HG03342 (cell line): ENCODE results near the gene BCOR.

Source experiments
- ATAC-seq: cut with Tn5 transposase; IDR thresholded peaks from one replicate; pipeline ENCODE4 v1.9.1; 2021; ENCODE audit warnings: mild to moderate bottlenecking, moderate library complexity; ENCODE audit not compliant: unreplicated experiment

The BCOR gene

DNA sequence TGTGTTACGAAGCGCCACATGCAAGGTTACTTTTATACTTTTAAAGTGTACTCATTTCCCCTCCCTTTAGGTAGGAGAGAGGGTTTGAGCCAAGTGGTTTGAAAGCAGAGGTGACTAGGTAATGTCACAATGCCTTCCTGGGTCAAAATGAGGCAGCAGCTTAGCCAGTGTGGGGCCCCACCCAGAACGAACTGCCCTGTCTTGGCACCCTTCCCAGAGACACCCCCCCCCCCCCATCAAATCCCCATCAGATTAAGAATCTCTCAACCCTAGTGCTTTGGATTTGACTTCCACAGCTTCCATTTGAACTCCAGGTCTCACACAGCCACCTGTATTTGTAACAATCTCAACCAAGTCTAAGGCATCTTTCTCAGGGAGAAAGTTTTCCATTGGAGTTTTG is 31.1 kb downstream of the BCOR start:
- ATAC-seq, result no peak

DNA sequence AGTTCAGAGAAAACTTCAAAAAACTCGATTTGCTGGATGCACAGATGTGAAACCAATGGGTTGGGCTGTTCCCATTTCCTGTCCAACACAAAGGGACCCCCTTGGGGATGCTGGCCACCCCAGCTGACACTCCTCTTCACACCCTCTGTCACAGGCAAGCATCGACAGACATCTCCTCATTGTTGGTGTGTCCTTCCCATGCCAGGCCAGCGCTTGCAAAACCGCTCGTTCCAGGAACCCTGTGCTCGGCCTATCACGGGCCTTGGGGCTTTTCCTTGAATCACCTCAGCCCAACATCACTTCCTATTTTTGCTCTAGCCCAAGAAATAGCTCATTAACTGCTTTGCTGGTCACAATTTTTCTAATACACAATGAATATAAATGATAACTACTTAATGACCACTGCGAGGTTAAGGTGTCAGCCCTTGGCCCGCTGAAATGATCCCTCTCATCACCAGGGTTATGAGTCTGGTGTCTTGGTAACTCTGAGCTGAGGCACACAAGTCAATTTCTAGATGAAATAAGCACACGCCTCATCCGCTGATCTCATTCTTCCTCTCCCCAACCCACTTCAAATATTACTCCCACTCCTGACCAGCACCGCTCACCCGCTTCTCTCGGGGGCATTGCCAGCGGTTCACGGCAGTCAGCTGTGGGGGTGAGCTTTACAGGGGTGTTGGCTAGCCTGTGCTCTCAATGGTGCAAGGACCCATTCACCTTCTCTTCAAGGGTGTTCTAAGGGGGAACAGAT is 32.3 kb downstream of the BCOR start:
- ATAC-seq, result no peak

DNA sequence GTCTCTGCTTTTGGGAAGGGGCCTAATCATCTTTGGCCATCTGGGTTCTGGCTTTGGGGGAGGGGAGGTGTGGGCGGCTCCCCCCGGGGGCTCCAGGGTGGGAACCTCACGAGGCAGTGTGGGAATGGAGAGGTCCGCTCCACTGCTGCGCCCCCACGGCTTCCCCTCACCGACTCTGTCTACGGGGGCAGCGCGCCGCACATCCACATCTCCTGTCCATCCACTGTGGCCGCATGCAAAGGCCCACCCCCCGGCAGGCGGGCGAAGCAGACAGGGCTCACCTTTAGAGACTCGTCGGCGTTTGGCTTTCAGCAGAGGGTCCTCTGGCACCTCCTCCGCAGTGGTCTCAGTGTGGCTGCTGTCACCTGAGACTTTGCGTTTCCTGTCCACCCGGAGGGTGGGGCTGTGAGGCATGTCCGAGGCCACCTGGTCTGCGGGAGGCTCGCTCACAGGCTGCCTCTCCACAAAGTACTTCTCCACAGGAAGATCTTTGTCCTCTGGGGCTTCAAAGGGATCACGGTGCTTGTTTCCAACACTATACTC is 33.6 kb downstream of the BCOR start:
- ATAC-seq, result no peak

DNA sequence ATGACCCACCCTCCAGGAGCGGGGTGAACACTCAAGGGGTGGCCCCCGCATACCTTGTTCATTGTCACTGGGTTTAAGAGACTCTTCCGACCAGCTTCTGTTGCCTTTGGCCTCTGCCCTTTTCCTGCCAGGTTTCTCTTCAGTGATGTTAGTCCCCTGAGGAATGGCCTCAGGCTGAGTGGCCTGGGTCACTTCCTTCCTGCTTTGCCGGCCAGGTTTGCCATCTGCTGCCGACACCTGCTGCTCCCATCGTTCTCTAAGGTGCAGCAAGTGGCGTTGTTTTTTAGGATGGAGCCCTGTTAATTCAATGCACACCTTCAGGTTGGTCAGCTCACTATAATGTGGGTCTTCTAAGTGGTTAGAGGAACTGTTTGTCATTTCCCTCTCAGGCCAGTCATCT is 34.2 kb downstream of the BCOR start:
- ATAC-seq, result no peak

DNA sequence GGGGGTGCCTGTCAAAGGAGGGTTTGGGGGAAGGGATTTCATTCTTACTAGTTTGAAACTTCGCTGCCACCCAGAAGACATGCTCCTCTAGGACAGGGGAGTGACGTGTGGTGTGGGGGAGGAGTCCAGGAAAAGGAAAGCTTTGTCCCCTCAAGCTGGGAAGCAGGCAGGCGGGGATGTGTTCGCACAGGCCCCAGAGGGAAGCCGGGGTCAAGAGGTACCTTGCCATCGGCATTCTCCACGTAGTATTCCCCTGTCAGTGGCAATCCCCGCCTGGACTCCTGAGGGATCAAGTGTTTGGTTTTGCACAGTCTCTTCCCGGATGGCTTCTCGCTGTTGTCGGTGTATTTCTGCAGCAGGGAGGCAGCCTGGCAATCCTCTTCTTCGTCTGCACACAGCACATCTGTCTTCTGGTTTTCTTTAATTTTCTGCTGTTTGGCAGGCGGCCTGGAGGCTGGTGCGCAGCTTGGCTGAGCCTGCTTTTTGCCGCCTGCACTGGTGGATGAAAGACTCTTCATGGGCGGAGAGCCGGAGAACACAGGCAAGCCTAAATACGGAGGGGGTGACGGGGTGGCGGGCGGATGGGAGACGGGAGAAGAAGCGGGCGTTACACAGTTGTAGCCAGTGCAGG is 35.1 kb downstream of the BCOR start:
- ATAC-seq, result no peak

DNA sequence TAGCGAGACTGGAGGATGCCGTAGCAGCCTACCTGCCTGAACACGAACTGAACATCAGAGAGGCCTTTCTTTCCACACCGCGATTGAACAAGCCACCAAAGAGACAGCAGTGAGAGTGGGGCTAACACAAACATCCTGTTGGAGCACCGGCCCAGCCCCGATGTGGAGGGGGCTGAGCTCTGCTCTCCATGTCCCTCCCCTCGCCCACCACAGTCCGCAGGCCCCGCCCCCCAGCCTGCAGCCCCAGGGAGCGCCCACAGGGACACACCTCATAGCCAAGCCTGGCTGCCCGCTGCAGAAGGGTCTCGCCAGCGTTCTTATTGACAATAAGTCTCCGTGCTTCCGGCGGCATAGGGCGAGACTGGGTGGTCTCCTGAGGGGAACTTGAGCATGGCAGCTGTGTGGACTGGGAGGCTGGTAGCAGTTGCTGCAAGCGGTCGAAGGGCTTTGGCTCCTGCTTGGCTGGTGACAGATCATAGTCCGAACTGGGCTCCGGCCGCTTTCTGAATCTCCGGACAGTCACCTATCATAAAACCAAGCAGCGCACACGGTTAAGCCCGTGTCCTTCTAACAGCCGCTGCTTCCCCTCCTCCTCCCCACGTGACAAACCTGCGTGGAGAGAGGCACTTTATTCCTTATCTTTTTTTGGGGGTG is 35.8 kb downstream of the BCOR start:
- no peak for ATAC-seq

DNA sequence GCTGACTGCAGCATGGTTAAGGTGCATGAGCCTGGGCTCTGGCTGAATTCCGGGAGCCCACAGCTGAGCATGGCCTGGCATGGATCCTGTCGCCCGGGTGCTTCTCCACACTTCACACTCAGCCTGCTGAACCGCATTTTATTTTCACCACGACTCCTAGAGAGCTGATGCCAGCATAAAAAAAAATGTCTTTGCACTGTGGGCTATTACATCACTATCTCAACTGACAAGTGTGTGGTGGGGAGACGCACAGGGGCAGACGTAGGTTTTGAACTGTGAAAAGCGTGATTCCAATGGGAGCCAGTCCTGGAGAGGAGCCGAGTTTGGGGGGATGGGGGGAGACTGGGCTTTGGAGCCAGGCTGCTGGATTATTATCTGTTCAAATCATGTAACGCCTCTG is 36.8 kb downstream of the BCOR start:
- no peak for ATAC-seq

DNA sequence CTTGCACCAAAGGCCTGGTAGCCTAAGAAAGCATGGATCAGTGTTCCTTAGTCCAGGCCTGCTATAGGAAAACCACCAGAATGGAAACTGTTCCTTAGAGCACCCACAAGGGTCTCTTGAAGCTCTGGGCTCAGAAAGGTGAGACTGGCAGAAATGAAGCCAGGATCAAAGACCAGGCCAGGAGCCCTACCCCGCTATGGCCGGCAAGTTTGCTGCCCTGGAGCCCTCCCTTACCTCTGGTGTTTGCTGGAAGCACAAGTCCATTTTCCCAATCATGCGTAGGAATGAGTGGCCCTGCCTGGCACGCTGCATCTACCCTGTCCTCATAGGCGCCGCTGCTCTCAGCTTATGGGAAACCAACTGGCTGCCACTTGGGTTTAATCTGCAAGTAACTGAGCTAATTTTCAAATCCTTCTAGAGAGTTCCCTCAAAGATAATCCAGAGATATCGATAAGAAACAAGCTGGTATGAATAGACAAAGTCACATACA is 37.4 kb downstream of the BCOR start:
- ATAC-seq, result no peak

DNA sequence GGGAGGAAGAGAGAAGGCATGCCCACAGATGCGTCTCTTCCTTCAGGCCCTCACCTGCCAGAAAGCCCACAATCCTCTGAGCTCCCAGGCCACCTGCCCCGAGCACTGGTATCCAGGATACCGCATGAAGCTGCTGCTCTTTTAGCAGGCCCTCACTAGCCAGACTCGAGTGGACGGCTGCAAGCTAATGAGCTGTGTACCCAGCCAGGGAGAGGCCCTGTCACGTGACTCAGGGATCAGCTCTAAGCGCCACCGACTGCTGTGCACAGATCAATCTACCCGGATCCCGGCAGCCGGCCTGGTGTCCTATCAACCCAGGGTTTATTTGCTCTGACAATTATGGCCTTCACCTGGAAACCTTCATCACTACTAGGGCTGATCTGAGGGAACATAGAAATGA is 39.0 kb downstream of the BCOR start:
- ATAC-seq, result no peak

DNA sequence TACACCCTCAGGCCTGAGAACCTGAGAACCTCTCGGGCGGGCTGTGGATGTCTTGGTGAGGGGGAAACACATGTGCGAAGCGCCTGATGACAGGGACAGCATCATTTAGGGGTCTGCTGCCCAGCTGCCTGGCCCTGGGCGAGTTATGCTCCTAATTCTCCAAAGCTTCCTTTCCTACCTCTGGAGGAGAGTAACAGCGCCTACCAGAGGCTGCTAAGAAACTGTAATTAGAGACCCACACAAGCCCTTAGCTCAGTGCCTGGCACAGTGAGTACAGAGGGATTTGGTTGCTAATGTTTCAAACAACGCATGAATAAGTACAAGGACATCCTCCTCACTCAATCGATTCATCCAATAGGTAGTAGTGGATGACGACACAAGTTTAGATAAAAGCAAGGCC is 40.4 kb downstream of the BCOR start:
- ATAC-seq, result no peak

DNA sequence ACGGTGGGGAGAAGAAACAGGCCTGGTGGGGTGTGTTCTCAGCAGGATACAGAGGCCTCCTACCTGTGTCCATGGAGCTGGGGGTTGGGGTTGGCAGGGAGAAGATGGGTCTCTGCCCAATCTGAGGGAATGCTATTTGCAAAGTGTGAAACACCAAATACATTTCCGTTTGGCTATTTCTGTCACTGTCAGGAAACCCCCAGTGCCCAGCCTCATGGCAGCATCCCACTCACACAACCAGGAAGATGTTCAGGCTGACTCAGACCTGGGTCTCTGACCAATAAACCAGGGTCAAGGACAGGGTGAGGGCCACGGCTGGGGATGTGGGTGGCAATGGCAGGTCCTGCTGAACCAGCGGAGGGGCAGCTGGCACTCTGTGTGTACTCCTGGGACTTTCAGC is 41.3 kb downstream of the BCOR start:
- no peak for ATAC-seq

DNA sequence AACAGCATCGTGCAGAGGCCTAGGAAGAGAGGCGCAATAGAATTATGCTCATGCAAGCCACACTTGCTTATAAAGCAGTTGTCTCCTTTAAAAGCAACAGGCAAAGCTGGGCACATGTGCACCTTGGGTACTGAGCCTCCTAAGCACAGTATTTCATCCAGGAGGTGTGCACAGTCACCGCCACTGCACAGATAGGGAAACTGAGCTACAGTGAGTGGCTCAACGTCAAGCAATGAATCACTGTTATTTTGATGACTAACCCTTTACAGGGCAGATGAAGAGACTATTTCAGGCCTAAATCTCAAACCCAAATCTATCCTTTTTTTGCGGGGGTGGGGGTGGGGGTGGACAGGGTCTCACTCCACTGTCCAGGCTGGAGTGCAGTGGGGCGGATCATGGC is 42.3 kb downstream of the BCOR start:
- ATAC-seq, result no peak

DNA sequence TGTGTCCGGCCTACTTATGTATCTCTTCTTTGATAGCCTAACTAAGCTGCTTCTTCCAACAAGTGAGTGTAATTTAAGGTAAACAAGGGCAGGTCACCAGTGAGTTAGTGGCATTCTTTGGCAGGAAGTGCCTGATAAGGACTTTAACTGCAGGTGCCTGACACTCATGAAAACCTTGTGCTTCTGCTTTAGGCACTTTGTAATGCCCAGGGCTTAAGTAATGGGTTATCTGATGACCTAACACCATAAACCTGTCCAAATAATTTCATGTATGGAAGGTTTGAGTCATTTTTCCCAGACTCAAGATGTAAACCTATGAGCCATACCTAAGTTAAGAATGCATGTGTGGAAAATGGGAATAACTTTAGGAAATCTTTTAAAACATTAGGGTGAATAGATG is 43.0 kb downstream of the BCOR start:
- no peak for ATAC-seq

DNA sequence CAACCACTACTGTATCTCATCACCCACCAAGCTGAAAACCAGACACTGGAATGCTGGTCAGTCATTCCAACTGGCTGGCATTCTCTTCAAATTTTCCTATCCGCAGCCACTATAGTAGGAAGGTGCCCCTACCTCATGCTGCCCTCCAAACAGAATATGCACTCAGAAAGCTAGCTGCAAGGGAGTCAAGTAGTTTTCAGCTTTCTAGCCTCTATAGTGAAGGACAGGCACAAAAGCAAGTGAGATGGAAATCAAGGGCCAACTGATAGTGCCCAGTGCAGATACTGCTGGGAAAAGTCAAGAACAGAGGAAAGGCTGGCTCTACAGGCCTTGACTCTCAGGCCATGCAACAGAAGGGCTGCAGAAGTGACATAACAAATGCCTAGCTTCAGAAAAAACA is 47.2 kb downstream of the BCOR start:
- ATAC-seq, result no peak

DNA sequence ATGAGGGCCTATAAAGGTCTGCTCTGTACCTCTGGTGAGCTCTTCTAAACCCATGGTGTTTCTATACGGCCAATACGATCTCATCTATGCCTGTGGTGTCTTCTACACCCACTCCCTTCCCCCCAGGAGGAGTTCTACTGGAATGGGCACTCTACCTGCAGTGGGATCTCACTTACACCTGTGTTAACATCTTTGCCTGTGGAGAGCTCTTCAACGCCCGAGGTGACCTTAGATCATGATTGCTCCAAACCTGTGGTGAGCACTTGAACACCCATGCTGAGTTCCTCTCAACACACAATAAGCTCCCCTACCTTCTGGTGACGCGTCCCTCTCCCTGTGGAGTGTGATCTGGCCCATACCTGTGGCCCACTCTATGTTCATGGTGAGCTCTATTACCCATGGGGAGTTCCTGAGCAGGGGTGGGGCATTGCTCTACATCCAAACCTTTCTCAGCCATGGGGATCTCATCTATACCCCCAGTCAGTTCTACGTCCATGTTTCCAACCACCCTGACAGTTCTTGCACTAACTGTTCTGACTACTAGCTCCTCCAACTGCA is 48.6 kb downstream of the BCOR start:
- ATAC-seq, result no peak

DNA sequence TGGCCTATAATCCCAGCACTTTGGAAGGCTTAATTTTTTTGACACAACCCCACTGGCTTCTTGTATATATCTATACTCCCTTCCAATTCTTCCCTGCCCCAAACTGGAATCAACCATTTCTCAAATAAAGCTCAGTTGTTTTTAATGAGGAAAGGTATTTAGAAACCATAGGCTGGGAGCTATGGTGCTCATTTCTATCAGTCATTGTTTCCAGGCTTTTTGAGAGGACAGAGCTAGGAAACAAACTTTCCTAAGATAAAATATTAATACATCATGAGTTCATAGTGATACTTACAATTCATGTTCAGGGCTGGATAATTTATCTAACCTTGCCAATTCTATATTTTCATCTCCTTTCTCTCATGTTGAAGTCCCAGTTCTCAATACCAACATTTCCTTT is 50.3 kb downstream of the BCOR start:
- ATAC-seq, result no peak

DNA sequence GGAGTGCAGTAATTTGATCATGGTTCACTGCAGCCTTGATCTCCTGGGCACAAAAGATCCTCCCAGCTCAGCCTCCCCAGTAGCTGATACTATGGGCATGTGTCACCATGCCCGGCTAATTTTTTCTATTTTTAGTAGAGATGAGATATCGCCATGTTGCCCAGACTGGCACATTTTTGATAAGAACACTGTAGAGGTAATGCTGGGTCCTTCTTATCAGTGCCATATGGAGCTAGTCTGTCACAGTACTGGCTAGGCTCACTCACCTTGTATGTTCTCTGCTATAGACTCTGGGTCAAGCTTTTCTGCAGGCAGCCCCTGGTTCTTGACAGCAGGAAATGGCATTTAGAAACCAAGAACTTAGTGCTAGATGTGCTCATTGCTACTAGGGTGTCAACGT is 53.9 kb downstream of the BCOR start:
- ATAC-seq, result no peak

DNA sequence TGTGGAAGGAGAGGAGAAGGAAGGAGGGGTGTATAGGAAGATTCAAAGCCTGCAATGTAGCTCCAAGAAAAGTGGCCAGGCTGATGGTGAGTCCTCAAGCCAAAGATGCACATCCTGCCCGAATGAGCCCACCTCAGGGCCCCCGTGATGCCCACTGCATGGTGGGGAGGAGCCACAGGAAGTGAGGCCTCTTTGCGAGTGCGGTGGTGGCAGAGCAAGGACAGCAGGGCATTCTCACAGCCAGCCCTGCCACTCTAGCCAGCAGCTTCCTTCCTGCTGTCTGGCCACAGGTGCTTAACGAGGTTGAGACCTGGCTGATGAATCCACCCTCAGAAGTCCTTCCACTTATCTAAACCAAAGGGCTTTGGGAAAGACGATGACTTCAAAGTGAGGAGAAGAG is 55.8 kb downstream of the BCOR start:
- ATAC-seq, result no peak

DNA sequence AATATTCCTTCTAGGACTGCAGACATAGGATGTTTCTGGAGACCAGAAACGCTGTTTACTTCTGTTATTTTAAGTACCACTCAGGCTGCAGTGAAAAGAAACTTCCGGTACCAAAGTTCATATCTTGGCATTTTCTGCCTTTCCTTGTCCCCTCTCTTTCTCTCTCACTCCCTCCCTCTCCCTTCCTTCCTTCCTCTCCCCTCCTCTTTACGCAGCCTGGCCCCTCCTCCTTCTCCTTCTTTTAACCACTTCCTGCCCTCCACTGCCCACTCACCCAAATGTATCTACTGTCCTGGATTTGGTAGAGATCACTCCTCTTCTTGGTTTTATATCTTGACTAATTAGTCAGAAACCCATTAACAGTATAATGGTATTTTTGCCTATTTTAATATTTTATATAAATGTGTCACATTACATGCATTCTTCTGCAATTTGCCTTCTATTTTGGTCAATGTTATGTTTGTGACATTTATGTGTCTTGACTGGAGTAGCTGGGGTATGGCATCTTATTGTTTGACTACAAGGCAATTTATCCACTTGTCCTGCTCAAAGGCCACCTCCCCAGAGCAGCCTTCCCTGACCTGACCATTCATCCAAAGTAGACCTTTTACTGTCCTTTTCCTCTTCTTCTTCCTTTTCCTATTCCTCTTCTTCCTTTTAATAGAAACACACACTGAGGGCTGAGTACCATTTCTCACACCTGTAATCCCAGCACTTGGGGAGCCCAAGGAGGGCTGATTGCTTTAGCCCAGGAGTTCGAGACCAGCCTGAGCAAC is 56.9 kb downstream of the BCOR start:
- no peak for ATAC-seq

DNA sequence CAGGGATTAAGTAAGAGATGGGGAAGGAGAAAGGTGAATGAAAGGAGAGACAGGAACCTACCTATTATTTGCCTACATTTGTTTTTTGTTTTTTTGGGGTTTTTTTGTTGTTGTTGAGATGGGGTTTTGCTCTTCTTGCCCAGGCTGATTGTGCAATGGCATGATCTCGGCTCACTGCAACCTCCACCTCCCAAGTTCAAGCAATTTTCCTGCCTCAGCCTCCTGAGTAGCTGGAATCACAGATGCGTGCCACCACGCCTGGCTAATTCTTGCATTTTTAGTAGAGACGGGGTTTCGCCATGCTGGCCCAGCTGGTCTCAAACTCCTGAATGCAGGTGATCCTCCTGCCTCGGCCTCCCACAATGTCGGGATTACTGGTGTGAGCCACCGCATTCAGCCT is 57.9 kb downstream of the BCOR start:
- no peak for ATAC-seq

DNA sequence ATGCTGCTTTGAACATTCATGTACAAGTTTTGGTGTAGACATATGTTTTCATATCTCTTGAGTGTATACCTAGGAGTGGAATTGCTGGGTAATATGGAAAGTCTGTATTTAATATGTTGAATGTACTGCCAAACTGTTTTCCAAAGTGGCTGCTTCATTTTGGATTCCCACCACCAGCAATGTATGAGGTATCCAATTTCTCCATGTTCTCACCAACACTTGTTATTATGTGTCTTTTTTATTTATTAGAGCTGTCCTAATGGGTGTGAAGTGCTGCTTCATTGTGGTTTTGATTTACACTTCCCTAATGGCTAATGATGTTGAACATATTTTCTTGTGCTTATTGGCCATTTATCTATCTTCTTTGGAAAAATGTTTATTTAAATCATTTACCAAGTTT is 60.4 kb downstream of the BCOR start:
- no peak for ATAC-seq
